KMS-11 (cell line): ENCODE measurements around the gene PSTK.
A peak's percentile ranks its signal among the peaks of the same experiment; 100 is the strongest.

Experiments used
- H2AFZ ChIP-seq: fragments of 200-600 bp; sonication (generic); 2 replicates; pipeline ENCODE4 v1.6.1; 2016; ENCODE audit warnings: antibody characterized with exemption, mixed run types, low read depth
- H3K27ac ChIP-seq: fragments of 200-600 bp; sonication (generic); 2 replicates; pipeline ENCODE4 v1.6.1; 2016; ENCODE audit warnings: mild to moderate bottlenecking, mixed run types
- H3K27me3 ChIP-seq: fragments of 200-600 bp; sonication (generic); 2 replicates; pipeline ENCODE4 v1.6.1; 2017; ENCODE audit warnings: mild to moderate bottlenecking, low read depth, mixed run types, moderate library complexity; ENCODE audit not compliant: insufficient read depth
- H3K36me3 ChIP-seq: fragments of 200-600 bp; sonication (generic); 2 replicates; pipeline ENCODE4 v1.6.1; 2017; ENCODE audit warnings: mild to moderate bottlenecking, mixed run types; ENCODE audit not compliant: insufficient read depth
- H3K4me1 ChIP-seq: fragments of 200-600 bp; sonication (generic); 2 replicates; pipeline ENCODE4 v1.6.1; 2016; ENCODE audit warnings: mild to moderate bottlenecking, low read depth, mixed run types; ENCODE audit not compliant: poor library complexity, severe bottlenecking
- H3K4me2 ChIP-seq: fragments of 200-600 bp; sonication (generic); 2 replicates; pipeline ENCODE4 v1.7.0; 2016; ENCODE audit warnings: mild to moderate bottlenecking, mixed run types
- H3K4me3 ChIP-seq: fragments of 200-600 bp; sonication (generic); IDR thresholded peaks from 2 replicates; pipeline ENCODE4 v1.6.1; 2017; ENCODE audit warnings: low read depth, low read length, mixed read lengths; ENCODE audit not compliant: insufficient read depth
- H3K79me2 ChIP-seq: fragments of 200-600 bp; sonication (generic); 2 replicates; pipeline ENCODE4 v1.6.1; 2016; ENCODE audit warnings: low read depth, mixed run types; ENCODE audit not compliant: insufficient read depth
- H3K9ac ChIP-seq: fragments of 200-600 bp; sonication (generic); 2 replicates; pipeline ENCODE4 v1.6.1; 2016; ENCODE audit warnings: mild to moderate bottlenecking, mixed run types
- H4K20me1 ChIP-seq: fragments of 200-600 bp; sonication (generic); 2 replicates; pipeline ENCODE4 v1.6.1; 2016; ENCODE audit warnings: mild to moderate bottlenecking, mixed run types; ENCODE audit not compliant: insufficient read depth
- CTCF ChIP-seq: fragments of 200-600 bp; sonication (generic); conservative IDR thresholded peaks from 2 replicates; pipeline ENCODE4 v1.6.1; 2017; ENCODE audit warnings: low read depth, mild to moderate bottlenecking, antibody characterized with exemption, low read length, moderate library complexity, mixed read lengths

Gene PSTK

DNA sequence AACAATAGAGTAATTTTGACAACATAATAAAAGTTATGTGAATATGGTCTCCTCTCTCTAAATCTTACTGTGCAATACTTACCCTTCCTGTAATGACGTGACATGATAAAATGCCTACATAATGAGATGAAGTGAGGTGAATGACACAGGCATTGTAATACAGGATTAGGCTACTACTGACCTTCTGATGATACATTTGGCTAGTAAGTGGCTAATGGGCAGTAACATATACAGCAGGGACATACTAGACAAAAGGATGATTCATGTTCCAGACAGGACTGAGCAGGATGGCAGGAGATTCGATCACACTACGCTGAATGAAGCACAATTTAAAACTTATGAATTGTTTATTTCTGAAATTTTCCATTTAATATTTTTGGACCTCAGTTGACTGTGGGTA, 30.9 kb upstream of the PSTK start:
- TF ChIP-seq CTCF: no peak
- Histone ChIP-seq H3K36me3 (no peaks in the 10 kb centered on the region), H4K20me1 (no peaks in the 10 kb centered on the region)

DNA sequence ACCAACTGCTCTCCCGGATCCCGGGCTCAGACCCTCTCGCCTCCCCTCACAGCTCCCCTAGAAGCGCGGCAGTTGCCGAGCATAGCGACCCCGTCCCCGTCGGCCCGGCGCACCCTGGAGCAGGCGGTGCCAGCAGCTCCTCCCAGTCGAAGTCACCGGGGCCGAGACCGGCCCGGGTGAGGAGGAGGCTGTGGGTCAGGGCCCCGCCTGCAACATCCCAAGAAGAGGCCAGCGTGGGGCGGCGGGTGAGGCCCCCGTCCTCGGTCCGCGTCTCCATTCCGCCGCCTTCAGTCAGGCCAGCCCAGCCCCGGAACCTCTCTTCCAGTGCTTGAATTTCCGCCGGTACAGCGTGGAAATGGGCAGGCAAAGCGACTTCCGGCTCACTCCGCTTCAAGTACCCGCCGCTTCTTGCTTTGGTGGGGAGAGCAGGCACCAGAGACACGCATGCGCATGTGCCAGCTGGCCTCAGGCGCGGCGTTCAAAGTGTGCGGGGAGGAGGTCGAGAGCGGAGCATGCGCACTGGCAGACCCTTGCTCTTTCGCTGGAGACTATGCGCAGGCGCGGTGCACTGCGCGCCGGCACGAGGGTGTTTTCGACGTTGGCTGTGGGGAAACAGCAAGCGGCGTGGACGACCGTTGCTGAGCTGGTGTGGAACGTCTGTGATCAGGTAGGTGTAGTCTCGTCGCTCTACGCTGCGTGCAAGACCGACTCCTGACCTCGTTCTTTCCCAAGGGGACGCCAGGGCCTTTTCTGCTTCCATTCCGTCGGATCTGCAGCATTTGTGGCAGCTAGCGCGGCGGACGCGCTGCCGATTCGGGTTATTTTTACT, 26.1 kb upstream of the PSTK start, which contains the start of gene C10orf88:
Gene C10orf88 (minus strand): TSS at position 326 of the 829 bp plus-strand sequence. CDS start 49 bp downstream, at position 277.
- peak within 1 kb of the TSS; percentile 74 for H3K9ac ChIP-seq
- H4K20me1 ChIP-seq: no peaks in the 10 kb centered on the region
- H3K4me3 ChIP-seq: no peak within 1 kb of the TSS
- H2AFZ ChIP-seq: peak within 1 kb of the TSS; percentile 97
- H3K36me3 ChIP-seq: no peaks in the 10 kb centered on the region
- no peak for TF ChIP-seq CTCF
- peak within 1 kb of the TSS; percentile 61 for H3K27ac ChIP-seq
- H3K4me1 ChIP-seq: peaks cover 9% of the 10 kb centered on the region
- H3K27me3 ChIP-seq: no peaks in the 10 kb centered on the region
- peak within 1 kb of the TSS; percentile 81 for H3K4me2 ChIP-seq
- peaks cover 5% of the 10 kb centered on the region; the same call in 1 of the 2 replicates for H3K79me2 ChIP-seq

More for the DNA sequence above, 30.9 kb upstream of the PSTK start:
- Histone ChIP-seq H3K4me1 (peaks cover 5% of the 10 kb centered on the region), H3K4me2 (no peak overlapping the region), H3K9ac (no peak overlapping the region), H3K4me3 (no peak overlapping the region), H3K27me3 (no peaks in the 10 kb centered on the region), H3K27ac (no peak overlapping the region), H3K79me2 (peaks cover 5% of the 10 kb centered on the region; the same call in 1 of the 2 replicates), H2AFZ (no peak overlapping the region)

- peak overlapping the region; percentile 60 for H3K4me2 ChIP-seq
- H3K9ac ChIP-seq: peak overlapping the region; percentile 74; the same call in 1 of the 2 replicates
- H3K36me3 ChIP-seq: no peaks in the 10 kb centered on the region
- peaks cover 5% of the 10 kb centered on the region; the same call in 1 of the 2 replicates for H3K79me2 ChIP-seq
- H3K4me3 ChIP-seq: no peak overlapping the region
- no peak overlapping the region for H3K27ac ChIP-seq
- peaks cover 9% of the 10 kb centered on the region for H3K4me1 ChIP-seq
- H3K27me3 ChIP-seq: no peaks in the 10 kb centered on the region
- no peaks in the 10 kb centered on the region for H4K20me1 ChIP-seq
- H2AFZ ChIP-seq: peak overlapping the region; percentile 97
- TF ChIP-seq CTCF: no peak
Observed at GRCh38 chr10:122954731-122955050, 25.5 kb upstream of the PSTK start.

DNA sequence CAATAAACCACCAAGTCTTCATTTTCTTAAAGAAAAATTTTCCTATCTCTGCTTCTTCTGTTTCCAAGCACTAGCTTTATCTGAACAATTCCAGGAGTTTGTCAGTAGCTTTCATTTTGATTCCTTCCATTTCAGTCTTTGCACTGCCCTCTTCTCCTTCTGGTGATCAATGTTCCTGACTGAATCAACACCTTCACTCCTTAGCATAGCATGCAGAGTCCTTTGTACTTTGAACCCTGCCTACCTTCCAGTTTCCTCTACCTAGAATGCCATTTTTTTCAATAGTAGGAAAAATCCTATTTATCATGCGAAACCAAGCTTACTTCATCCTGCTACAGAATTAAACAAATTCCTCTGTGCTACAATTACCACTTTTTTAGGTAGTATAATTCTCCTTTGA, 24.3 kb upstream of the PSTK start:
- Histone ChIP-seq H3K4me2 (no peak overlapping the region), H3K4me3 (no peak overlapping the region), H2AFZ (no peak overlapping the region), H3K27me3 (no peaks in the 10 kb centered on the region), H3K79me2 (peaks cover 5% of the 10 kb centered on the region; the same call in 1 of the 2 replicates), H3K9ac (no peak overlapping the region), H3K4me1 (peaks cover 9% of the 10 kb centered on the region), H4K20me1 (no peaks in the 10 kb centered on the region), H3K36me3 (no peaks in the 10 kb centered on the region), H3K27ac (no peak overlapping the region)
- no peak for TF ChIP-seq CTCF
